Endometrial microvascular endothelial cells (primary cell): Measurements from ENCODE around the gene YDJC. TPM values are rescaled to one million over a fixed set of nuclear protein-coding genes. Genes with fewer than 3 reads are reported as not detected.
"Not testable (repeated sequence)": the region's sequence is repeated elsewhere in the genome, so short reads cannot be mapped to it uniquely, and the experiment has no call there.

ENCODE experiments used
- in situ Hi-C: cut with HindIII; loops from 2 replicates; pipeline ENCODE4 v1.10.0; 2017; ENCODE audit warnings: low sequenced_read_pairs, low pct_unique_long_range_greater_than_20kb; ENCODE audit errors: inconsistent ontology term
- total RNA-seq: library from RNA; depleted of rRNA; stranded (reverse); fragments of >200 nt; gene quantifications from one replicate; pipeline ENCODE4 v1.2.3, GENCODE V29; 2015; ENCODE audit errors: inconsistent ontology term

YDJC gene
- total RNA-seq, 1 donor from 2014 or later: 75.8 TPM

- in situ Hi-C loops: no loop called here
These were observed 8.8 kb downstream of the YDJC start for GRCh38 chr22:21621025-21621424.

- in situ Hi-C loops: not testable (repeated sequence)
These were observed 12.5 kb downstream of the YDJC start for GRCh38 chr22:21617337-21617736.

GRCh38 chr22:21615731-21616130 is 14.1 kb downstream of the YDJC start:
- in situ Hi-C loops: no loop called here

- in situ Hi-C loops: no loop called here
These were observed 16.1 kb downstream of the YDJC start for GRCh38 chr22:21613553-21614233.

- in situ Hi-C loops: no loop called here
These were observed 17.0 kb downstream of the YDJC start for GRCh38 chr22:21612858-21613257.

GRCh38 chr22:21611210-21611977 is 18.4 kb downstream of the YDJC start:
- in situ Hi-C loops: no loop called here

- in situ Hi-C loops: not testable (repeated sequence)
These were observed 20.2 kb downstream of the YDJC start for GRCh38 chr22:21609556-21610157.

- in situ Hi-C loops: no loop called here
These were observed 23.0 kb downstream of the YDJC start for GRCh38 chr22:21606775-21607174.

GRCh38 chr22:21605887-21606564 is 23.8 kb downstream of the YDJC start:
- in situ Hi-C loops: no loop called here

- in situ Hi-C loops: no loop called here
These were observed 25.8 kb downstream of the YDJC start for GRCh38 chr22:21603973-21604372.

- in situ Hi-C loops: no loop called here
These were observed 27.2 kb downstream of the YDJC start for GRCh38 chr22:21602579-21602978.

GRCh38 chr22:21599053-21599893 is 30.5 kb downstream of the YDJC start:
- in situ Hi-C loops: no loop called here

- in situ Hi-C loops: no loop called here
These were observed 31.5 kb downstream of the YDJC start for GRCh38 chr22:21598302-21598701.

- in situ Hi-C loops: not testable (repeated sequence)
These were observed 33.3 kb downstream of the YDJC start for GRCh38 chr22:21596356-21597135.

GRCh38 chr22:21594865-21595452 is 34.9 kb downstream of the YDJC start:
- in situ Hi-C loops: no loop called here

GRCh38 chr22:21593406-21594232 is 36.2 kb downstream of the YDJC start:
- in situ Hi-C loops: no loop called here

GRCh38 chr22:21592422-21592821 is 37.4 kb downstream of the YDJC start:
- in situ Hi-C loops: no loop called here
